Lung (tissue), 12 donors: Measurements from ENCODE around the gene MPO. TPM values are rescaled to one million over a fixed set of nuclear protein-coding genes. Genes with fewer than 3 reads are reported as not detected.

Experiments used
- ATAC-seq: fragments of 200-7000 bp; cut with Tn5 transposase; one replicate; pipeline ENCODE4 v1.9.1; 2020; ENCODE audit warnings: moderate number of reproducible peaks; ENCODE audit not compliant: insufficient read depth, low FRiP score
- DNase-seq, 3 donors: peaks; one replicate each; pipeline ENCODE4 v3.0.0-alpha.2; 2013 to 2017
- H3K27ac ChIP-seq, 2 donors: one replicate each; pipeline ENCODE4 v1.5.1; 2013; ENCODE audit warnings: mild to moderate bottlenecking in 2 of 2, moderate library complexity in 2 of 2, control low read depth in 1 of 2, inconsistent platforms in 1 of 2, low read depth in 1 of 2, low read length in 1 of 2
- H3K27me3 ChIP-seq, 3 donors: one replicate each; pipeline ENCODE4 v1.5.1; 2013; ENCODE audit warnings: low read length in 2 of 3; ENCODE audit not compliant: control insufficient read depth in 3 of 3, insufficient read depth in 3 of 3
- H3K36me3 ChIP-seq, 4 donors: one replicate each; pipeline ENCODE4 v1.5.1; 2013; ENCODE audit warnings: low read length in 4 of 4, mild to moderate bottlenecking in 1 of 4, moderate library complexity in 1 of 4; ENCODE audit not compliant: control insufficient read depth in 4 of 4, insufficient read depth in 4 of 4
- H3K4me1 ChIP-seq, 5 donors: one replicate each; pipeline ENCODE4 v1.5.1; 2013; ENCODE audit warnings: low read length in 5 of 5, mild to moderate bottlenecking in 2 of 5, moderate library complexity in 1 of 5; ENCODE audit not compliant: control insufficient read depth in 5 of 5, insufficient read depth in 5 of 5
- H3K4me3 ChIP-seq: one replicate; pipeline ENCODE4 v1.5.1; 2013; ENCODE audit warnings: mild to moderate bottlenecking, control low read depth, moderate library complexity
- H3K9ac ChIP-seq, 2 donors: one replicate each; pipeline ENCODE4 v1.5.1; 2013; ENCODE audit warnings: low read length in 2 of 2, control low read depth in 1 of 2; ENCODE audit not compliant: insufficient read depth in 1 of 2
- H3K9me3 ChIP-seq, 4 donors: one replicate each; pipeline ENCODE4 v1.5.1; 2013; ENCODE audit warnings: low read length in 3 of 4, mild to moderate bottlenecking in 1 of 4, moderate library complexity in 1 of 4; ENCODE audit not compliant: control insufficient read depth in 4 of 4, insufficient read depth in 3 of 4
- CTCF ChIP-seq: IDR thresholded peaks from 2 replicates; pipeline ENCODE4 v1.5.1; 2012; ENCODE audit warnings: mild to moderate bottlenecking; ENCODE audit errors: control extremely low read depth, extremely low read depth
- WGBS, 2 donors: extraction: QIAGEN DNeasy Blood & Tissue Kit; methylation state at CpG; one replicate each; pipeline ENCODE4 v1.1.7; 2013; 5-methylcytosine and 5-hydroxymethylcytosine counted together
- polyA plus RNA-seq, 2 donors: library from polyadenylated mRNA; stranded (reverse); fragments of 200-250 nt; gene quantifications; one replicate each; pipeline ENCODE4 v1.2.1, GENCODE V29; 2013
- total RNA-seq, 2 donors: library from RNA; depleted of rRNA in 1 of 2; stranded (reverse); fragments of >200 nt in 1 of 2; gene quantifications; one replicate each; pipeline ENCODE4 v1.2.1, GENCODE V29; 2014 to 2021
- donor health status: control.
- donor health status: control.
- donor health status: Bipolar disorder and iron deficiency.
- donor health status: healthy.
- donor health status: DM: yes; HTN: yes; CAD: no.

The MPO gene
- total and polyA plus RNA-seq, 4 donors = 0.79 to 62.0 (median 6.7) TPM

GRCh38 chr17:58301504-58302150, 20.9 kb upstream of the MPO start:
- Histone ChIP-seq H3K36me3 (no peaks in the 10 kb centered on the region), H3K4me1 (no peaks in the 10 kb centered on the region), H3K4me3 (no peak overlapping the region), H3K27ac (no peak overlapping the region), H3K9ac (no peak overlapping the region), H3K27me3 (no peaks in the 10 kb centered on the region), H3K9me3 (no peaks in the 10 kb centered on the region)
- ATAC-seq (no peak), DNase-seq (no peak)
- WGBS, 2 donors = 82 to 86% methylated on average over 16 of the region's 16 CpGs
- no peak for TF ChIP-seq CTCF

- Histone ChIP-seq H3K9ac (no peak overlapping the region), H3K27ac (no peak overlapping the region), H3K36me3 (no peaks in the 10 kb centered on the region), H3K9me3 (no peaks in the 10 kb centered on the region), H3K4me3 (no peak overlapping the region), H3K4me1 (no peaks in the 10 kb centered on the region), H3K27me3 (no peaks in the 10 kb centered on the region)
- ATAC-seq (no peak), DNase-seq (no peak)
- TF ChIP-seq CTCF = no peak
- WGBS, 2 donors = 87 to 91% methylated on average over 6 of the region's 6 CpGs
These were observed 19.6 kb upstream of the MPO start for GRCh38 chr17:58300336-58300735.

GRCh38 chr17:58294034-58294433, 13.3 kb upstream of the MPO start:
- Histone ChIP-seq H3K9me3 (peaks cover 0 to 2% (median 0%) of the 10 kb centered on the region in 4 donors), H3K4me1 (no peaks in the 10 kb centered on the region), H3K27me3 (peaks cover 0 to 8% (median 0%) of the 10 kb centered on the region in 3 donors), H3K27ac (no peak overlapping the region), H3K36me3 (no peaks in the 10 kb centered on the region), H3K9ac (no peak overlapping the region), H3K4me3 (no peak overlapping the region)
- no peak for TF ChIP-seq CTCF
- ATAC-seq = no peak
- no peak for DNase-seq
- 91 to 93% methylated on average over 1 of the region's 1 CpG for WGBS, 2 donors

- Histone ChIP-seq H3K27ac (no peak overlapping the region), H3K9ac (no peak overlapping the region), H3K27me3 (peaks cover 0 to 8% (median 0%) of the 10 kb centered on the region in 3 donors), H3K9me3 (peaks cover 0 to 2% (median 0%) of the 10 kb centered on the region in 4 donors), H3K4me1 (no peaks in the 10 kb centered on the region), H3K4me3 (no peak overlapping the region), H3K36me3 (no peaks in the 10 kb centered on the region)
- TF ChIP-seq CTCF = no peak
- no peak for ATAC-seq
- 67 to 72% methylated on average over 5 of the region's 5 CpGs for WGBS, 2 donors
- DNase-seq = no peak
These were observed 10.5 kb upstream of the MPO start for GRCh38 chr17:58291246-58291645.
